Caco-2 (cell line): Measurements from ENCODE around the gene KLHL29. TPM values are rescaled to one million over a fixed set of nuclear protein-coding genes. Genes with fewer than 3 reads are reported as not detected.

Experiments
- BruUV-seq: library from RNA; stranded (reverse); fragments of 400-500 nt; replicated peaks from 2 replicates; lab custom pipeline; 2021; lab: Mats Ljungman, UMichigan
- CTCF ChIA-PET: fragments of 300-600 bp; sonication (Branson Sonifier 250); formaldehyde crosslinking; loops from one replicate; lab custom pipeline; 2022; ENCODE audit warnings: antibody characterized with exemption; lab: Charles Lee
- POLR2A ChIA-PET: fragments of 300-600 bp; sonication (Branson Sonifier 250); formaldehyde crosslinking; loops from one replicate; lab custom pipeline; 2022; ENCODE audit warnings: antibody characterized with exemption; lab: Charles Lee
- DNase-seq, 2 experiments: peaks; one replicate each; pipeline versions ENCODE4 v3.0.0 to v3.0.0-alpha.2; 2020 to 2022
- H3K27me3 ChIP-seq: replicated peaks from 2 replicates; pipeline ENCODE4 v1.6.0; 2011; ENCODE audit warnings: low read length; ENCODE audit not compliant: control insufficient read depth, insufficient read depth
- H3K36me3 ChIP-seq: 2 replicates; pipeline ENCODE4 v1.5.1; 2011; ENCODE audit warnings: low read length; ENCODE audit not compliant: control insufficient read depth, insufficient read depth
- H3K4me1 ChIP-seq: fragments of 250-450 bp; sonication (Bioruptor Pico); 2 replicates; pipeline ENCODE4 v1.5.1; 2020; ENCODE audit warnings: mild to moderate bottlenecking
- H3K4me3 ChIP-seq: 2 replicates; pipeline ENCODE4 v1.5.1; 2011; ENCODE audit warnings: low read depth, mild to moderate bottlenecking, control low read depth, low read length
- H3K9me3 ChIP-seq: fragments of 250-450 bp; sonication (Bioruptor Pico); 2 replicates; pipeline ENCODE4 v1.5.1; 2020; ENCODE audit warnings: mild to moderate bottlenecking, moderate library complexity
- H3K27ac Mint-ChIP-seq: one replicate; pipeline ENCODE4 v1.8.0; 2022; ENCODE audit warnings: mixed read lengths; ENCODE audit not compliant: unreplicated experiment
- H3K27me3 Mint-ChIP-seq: one replicate; pipeline ENCODE4 v1.8.0; 2022; ENCODE audit warnings: mixed read lengths; ENCODE audit not compliant: insufficient read depth, unreplicated experiment
- H3K36me3 Mint-ChIP-seq: one replicate; pipeline ENCODE4 v1.8.0; 2022; ENCODE audit warnings: mild to moderate bottlenecking, mixed read lengths; ENCODE audit not compliant: insufficient read depth, unreplicated experiment
- H3K4me1 Mint-ChIP-seq: one replicate; pipeline ENCODE4 v1.8.0; 2022; ENCODE audit warnings: low read depth, mixed read lengths; ENCODE audit not compliant: unreplicated experiment
- H3K4me3 Mint-ChIP-seq: one replicate; pipeline ENCODE4 v1.8.0; 2022; ENCODE audit warnings: mild to moderate bottlenecking, moderate library complexity, mixed read lengths; ENCODE audit not compliant: unreplicated experiment
- H3K9me3 Mint-ChIP-seq: one replicate; pipeline ENCODE4 v1.8.0; 2022; ENCODE audit warnings: mixed read lengths; ENCODE audit not compliant: unreplicated experiment
- CTCF ChIP-seq, 2 experiments: fragments of 200-600 bp in 1 of 2; IDR thresholded peaks; 1 replicate in 1 of 2; 2 replicates in 1 of 2; pipeline versions ENCODE4 v1.5.1 to v1.8.0; 2011 to 2022; ENCODE audit warnings: antibody characterized with exemption in 1 of 2, control low read depth in 1 of 2, inconsistent platforms in 1 of 2, low read depth in 1 of 2, low read length in 1 of 2, mild to moderate bottlenecking in 1 of 2, moderate library complexity in 1 of 2; ENCODE audit not compliant: insufficient read depth in 1 of 2, severe bottlenecking in 1 of 2, unreplicated experiment in 1 of 2
- intact Hi-C: fragments of 100-400 bp; cut with micrococcal nuclease; formaldehyde crosslinking; loops from one replicate; pipeline ENCODE4 v1.10.0; 2022; ENCODE audit not compliant: unreplicated experiment
- total RNA-seq: library from RNA; stranded (reverse); gene quantifications from 2 replicates; pipeline ENCODE4 v1.2.3, GENCODE V29; 2022

Gene KLHL29
- total RNA-seq, 1 experiment from 2014 or later: 0.61 TPM

GRCh38 chr2:23583467-23583866 is 198.5 kb downstream of the KLHL29 start:
- Mint-ChIP-seq H3K4me1 (no peaks in the 10 kb centered on the region), H3K27me3 (peaks cover 6% of the 10 kb centered on the region), H3K27ac (no peak overlapping the region), H3K4me3 (no peak overlapping the region), H3K36me3 (no peaks in the 10 kb centered on the region), H3K9me3 (no peaks in the 10 kb centered on the region)
- TF ChIP-seq CTCF (IDR thresholded peaks at IDR 0.05; ENCODE audit: insufficient read depth in 1 of 2, low read depth in 1 of 2, low read length in 1 of 2, severe bottlenecking in 1 of 2, unreplicated experiment in 1 of 2): no peak
- Histone ChIP-seq H3K4me1 (no peaks in the 10 kb centered on the region), H3K9me3 (no peaks in the 10 kb centered on the region), H3K36me3 (no peaks in the 10 kb centered on the region), H3K27me3 (no peaks in the 10 kb centered on the region), H3K4me3 (no peak overlapping the region)
- ChIA-PET POLR2A (no interaction called here), CTCF (no interaction called here)
- BruUV-seq: no TSS peak
- DNase-seq: no peak
- intact Hi-C loops: no loop called here

- Mint-ChIP-seq H3K4me1 (no peaks in the 10 kb centered on the region), H3K27me3 (peaks cover 3% of the 10 kb centered on the region), H3K27ac (no peak overlapping the region), H3K9me3 (no peaks in the 10 kb centered on the region), H3K4me3 (no peak overlapping the region), H3K36me3 (no peaks in the 10 kb centered on the region)
- no peak for DNase-seq
- TF ChIP-seq CTCF (IDR thresholded peaks at IDR 0.05; ENCODE audit: insufficient read depth in 1 of 2, low read depth in 1 of 2, low read length in 1 of 2, severe bottlenecking in 1 of 2, unreplicated experiment in 1 of 2): no peak
- intact Hi-C loops: no loop called here
- no peak overlapping the region for H3K4me3 ChIP-seq
- H3K36me3 ChIP-seq: no peaks in the 10 kb centered on the region
- no TSS peak for BruUV-seq
- no peaks in the 10 kb centered on the region for H3K9me3 ChIP-seq
- H3K4me1 ChIP-seq: no peaks in the 10 kb centered on the region
- no peaks in the 10 kb centered on the region for H3K27me3 ChIP-seq
- POLR2A ChIA-PET: no interaction called here
- CTCF ChIA-PET: no interaction called here
Measured at GRCh38 chr2:23584054-23584745, 199.2 kb downstream of the KLHL29 start.

GRCh38 chr2:23585273-23586170 is 200.5 kb downstream of the KLHL29 start:
- CTCF ChIA-PET: no interaction called here
- no peak for TF ChIP-seq CTCF (IDR thresholded peaks at IDR 0.05; ENCODE audit: insufficient read depth in 1 of 2, low read depth in 1 of 2, low read length in 1 of 2, severe bottlenecking in 1 of 2, unreplicated experiment in 1 of 2)

More at GRCh38 chr2:23585273-23586170, 200.5 kb downstream of the KLHL29 start:
- Mint-ChIP-seq H3K27ac (no peak overlapping the region), H3K4me1 (no peaks in the 10 kb centered on the region), H3K4me3 (no peak overlapping the region), H3K36me3 (no peaks in the 10 kb centered on the region), H3K27me3 (no peaks in the 10 kb centered on the region), H3K9me3 (no peaks in the 10 kb centered on the region)
- Histone ChIP-seq H3K4me3 (no peak overlapping the region), H3K4me1 (no peaks in the 10 kb centered on the region), H3K36me3 (no peaks in the 10 kb centered on the region), H3K27me3 (no peaks in the 10 kb centered on the region), H3K9me3 (no peaks in the 10 kb centered on the region)
- POLR2A ChIA-PET: no interaction called here
- no TSS peak for BruUV-seq
- intact Hi-C loops: no loop called here
- DNase-seq: no peak
